Measurements from ENCODE around the gene TMEM132D. TPM values are rescaled to one million over a fixed set of nuclear protein-coding genes. Genes with fewer than 3 reads are reported as not detected.

TMEM132D gene
- total RNA-seq, 1 donor: not detected

- no peak overlapping the region for H2AFZ ChIP-seq (ENCODE audit: low read length)
- no peaks in the 10 kb centered on the region for H3K27me3 ChIP-seq (ENCODE audit: insufficient read depth, low read length)
- no peaks in the 10 kb centered on the region for H3K79me2 ChIP-seq (ENCODE audit: insufficient read depth, low read length)
- no peak overlapping the region for H3K27ac ChIP-seq (ENCODE audit: low read depth, low read length)
- H4K20me1 ChIP-seq (ENCODE audit: insufficient read depth, low read length): no peaks in the 10 kb centered on the region
- no peaks in the 10 kb centered on the region for H3K9me3 ChIP-seq (ENCODE audit: low read depth, low read length)
- H3K4me1 ChIP-seq (ENCODE audit: insufficient read depth, low read length): no peaks in the 10 kb centered on the region
- DNase-seq (ENCODE audit: insufficient read length, low spot score, missing footprints): no peak
- no peak for TF ChIP-seq CTCF (IDR thresholded peaks at IDR 0.05; ENCODE audit: extremely low read depth, low read depth, low read length)
- H3K4me3 ChIP-seq (ENCODE audit: insufficient read depth, low read length): no peak overlapping the region
- H3K4me2 ChIP-seq (ENCODE audit: insufficient read depth, low read length): no peak overlapping the region
- no peaks in the 10 kb centered on the region for H3K36me3 ChIP-seq (ENCODE audit: insufficient read depth, low read length)
Observed at GRCh38 chr12:129169928-129170327, 733.9 kb downstream of the TMEM132D start.

DNA sequence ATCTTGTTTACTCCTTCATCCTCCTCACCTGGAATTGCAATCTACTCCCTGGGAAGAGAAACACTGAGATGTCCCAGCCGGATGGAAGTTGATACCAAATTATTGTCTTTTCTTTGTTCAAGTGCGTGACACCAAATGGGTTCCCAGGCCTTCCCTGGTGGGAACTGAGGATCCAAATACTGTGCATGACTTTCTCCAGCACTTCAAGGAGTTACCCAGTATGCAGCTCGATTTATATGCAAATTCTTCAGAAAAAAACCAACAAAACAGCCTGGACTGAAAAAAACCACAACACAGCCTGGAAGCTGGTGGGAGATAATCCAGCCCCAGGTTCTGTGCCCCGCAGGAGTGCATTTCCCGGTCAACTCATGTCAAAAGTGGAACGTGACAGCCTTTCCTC is 740.0 kb downstream of the TMEM132D start:
- Histone ChIP-seq H4K20me1 (ENCODE audit: insufficient read depth, low read length) (no peaks in the 10 kb centered on the region), H3K36me3 (ENCODE audit: insufficient read depth, low read length) (no peaks in the 10 kb centered on the region), H2AFZ (ENCODE audit: low read length) (no peak overlapping the region), H3K79me2 (ENCODE audit: insufficient read depth, low read length) (no peaks in the 10 kb centered on the region), H3K27ac (ENCODE audit: low read depth, low read length) (no peak overlapping the region), H3K9me3 (ENCODE audit: low read depth, low read length) (no peaks in the 10 kb centered on the region), H3K4me1 (ENCODE audit: insufficient read depth, low read length) (no peaks in the 10 kb centered on the region), H3K27me3 (ENCODE audit: insufficient read depth, low read length) (no peaks in the 10 kb centered on the region), H3K4me3 (ENCODE audit: insufficient read depth, low read length) (no peak overlapping the region), H3K4me2 (ENCODE audit: insufficient read depth, low read length) (no peak overlapping the region)
- no peak for TF ChIP-seq CTCF (IDR thresholded peaks at IDR 0.05; ENCODE audit: extremely low read depth, low read depth, low read length)
- no peak for DNase-seq (ENCODE audit: insufficient read length, low spot score, missing footprints)

- no peaks in the 10 kb centered on the region for H3K4me1 ChIP-seq (ENCODE audit: insufficient read depth, low read length)
- H3K4me3 ChIP-seq (ENCODE audit: insufficient read depth, low read length): no peak overlapping the region
- H3K36me3 ChIP-seq (ENCODE audit: insufficient read depth, low read length): no peaks in the 10 kb centered on the region
- no peaks in the 10 kb centered on the region for H3K9me3 ChIP-seq (ENCODE audit: low read depth, low read length)
- H3K27ac ChIP-seq (ENCODE audit: low read depth, low read length): no peak overlapping the region
- no peaks in the 10 kb centered on the region for H3K27me3 ChIP-seq (ENCODE audit: insufficient read depth, low read length)
- no peaks in the 10 kb centered on the region for H4K20me1 ChIP-seq (ENCODE audit: insufficient read depth, low read length)
- H3K79me2 ChIP-seq (ENCODE audit: insufficient read depth, low read length): no peaks in the 10 kb centered on the region
- DNase-seq (ENCODE audit: insufficient read length, low spot score, missing footprints): no peak
- H3K4me2 ChIP-seq (ENCODE audit: insufficient read depth, low read length): no peak overlapping the region
- no peak overlapping the region for H2AFZ ChIP-seq (ENCODE audit: low read length)
- no peak for TF ChIP-seq CTCF (IDR thresholded peaks at IDR 0.05; ENCODE audit: extremely low read depth, low read depth, low read length)
Observed at GRCh38 chr12:129163461-129163860, 740.4 kb downstream of the TMEM132D start.

- no peaks in the 10 kb centered on the region for H3K79me2 ChIP-seq (ENCODE audit: insufficient read depth, low read length)
- no peaks in the 10 kb centered on the region for H3K4me1 ChIP-seq (ENCODE audit: insufficient read depth, low read length)
- no peaks in the 10 kb centered on the region for H3K9me3 ChIP-seq (ENCODE audit: low read depth, low read length)
- H3K36me3 ChIP-seq (ENCODE audit: insufficient read depth, low read length): no peaks in the 10 kb centered on the region
- H4K20me1 ChIP-seq (ENCODE audit: insufficient read depth, low read length): no peaks in the 10 kb centered on the region
- no peak for TF ChIP-seq CTCF (IDR thresholded peaks at IDR 0.05; ENCODE audit: extremely low read depth, low read depth, low read length)
- H3K4me3 ChIP-seq (ENCODE audit: insufficient read depth, low read length): no peak overlapping the region
- no peak overlapping the region for H2AFZ ChIP-seq (ENCODE audit: low read length)
- H3K27ac ChIP-seq (ENCODE audit: low read depth, low read length): no peak overlapping the region
- H3K27me3 ChIP-seq (ENCODE audit: insufficient read depth, low read length): no peaks in the 10 kb centered on the region
- DNase-seq (ENCODE audit: insufficient read length, low spot score, missing footprints): no peak
- no peak overlapping the region for H3K4me2 ChIP-seq (ENCODE audit: insufficient read depth, low read length)
Observed at GRCh38 chr12:129162805-129163204, 741.0 kb downstream of the TMEM132D start.

Measured in osteoblast (primary cell).